ENCODE measurements around the gene FNDC8. TPM values are rescaled to one million over a fixed set of nuclear protein-coding genes. Genes with fewer than 3 reads are reported as not detected.

Gene FNDC8
- total RNA-seq = not detected

DNA sequence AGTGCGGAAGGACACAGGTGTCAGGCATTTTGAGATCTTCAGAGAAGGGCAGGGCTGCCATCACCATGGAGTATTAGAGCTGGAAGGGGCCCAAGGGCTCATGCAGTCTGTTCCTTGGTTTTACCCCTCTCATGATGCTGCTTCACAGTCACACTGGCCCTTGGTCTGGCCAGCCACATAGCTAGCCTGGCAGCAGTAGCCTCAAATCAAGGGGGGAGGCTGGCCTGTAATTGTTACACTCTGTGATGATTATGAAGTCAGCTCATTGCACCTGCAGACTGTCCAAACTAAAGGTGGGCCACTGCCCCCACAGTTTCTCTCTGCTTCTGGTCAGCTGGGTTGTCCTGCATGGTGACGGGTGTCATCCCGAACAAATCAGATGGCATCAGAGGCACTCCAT, at the start of gene FNDC8:
Gene FNDC8, plus strand, starts transcription at position 301 of the 400 bp plus-strand sequence. Its CDS starts 79 bp downstream, at position 380.
- DNase-seq = no peak
- intact Hi-C loops (cut with DNase I; ENCODE audit: low total_unique reads) = loop anchor here (10.0 kb wide), 1 partner anchor 697 kb away; no protein-coding TSS in a partner anchor

GRCh38 chr17:35073183-35073790, 48.1 kb upstream of the FNDC8 start:
- DNase-seq = no peak
- H3K27me3 ChIP-seq = no peaks in the 10 kb centered on the region
- H3K36me3 ChIP-seq = no peaks in the 10 kb centered on the region
- TF ChIP-seq POLR2A (IDR thresholded peaks at IDR 0.05) = no peak
- TF ChIP-seq, protein P1, sequence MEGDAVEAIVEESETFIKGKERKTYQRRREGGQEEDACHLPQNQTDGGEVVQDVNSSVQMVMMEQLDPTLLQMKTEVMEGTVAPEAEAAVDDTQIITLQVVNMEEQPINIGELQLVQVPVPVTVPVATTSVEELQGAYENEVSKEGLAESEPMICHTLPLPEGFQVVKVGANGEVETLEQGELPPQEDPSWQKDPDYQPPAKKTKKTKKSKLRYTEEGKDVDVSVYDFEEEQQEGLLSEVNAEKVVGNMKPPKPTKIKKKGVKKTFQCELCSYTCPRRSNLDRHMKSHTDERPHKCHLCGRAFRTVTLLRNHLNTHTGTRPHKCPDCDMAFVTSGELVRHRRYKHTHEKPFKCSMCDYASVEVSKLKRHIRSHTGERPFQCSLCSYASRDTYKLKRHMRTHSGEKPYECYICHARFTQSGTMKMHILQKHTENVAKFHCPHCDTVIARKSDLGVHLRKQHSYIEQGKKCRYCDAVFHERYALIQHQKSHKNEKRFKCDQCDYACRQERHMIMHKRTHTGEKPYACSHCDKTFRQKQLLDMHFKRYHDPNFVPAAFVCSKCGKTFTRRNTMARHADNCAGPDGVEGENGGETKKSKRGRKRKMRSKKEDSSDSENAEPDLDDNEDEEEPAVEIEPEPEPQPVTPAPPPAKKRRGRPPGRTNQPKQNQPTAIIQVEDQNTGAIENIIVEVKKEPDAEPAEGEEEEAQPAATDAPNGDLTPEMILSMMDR (IDR thresholded peaks at IDR 0.05) = no peak
- intact Hi-C loops (cut with DNase I; ENCODE audit: low total_unique reads) = no loop called here
- no peaks in the 10 kb centered on the region for H3K4me1 ChIP-seq
- no peak overlapping the region for H3K4me3 ChIP-seq
- H3K27ac ChIP-seq = no peak overlapping the region
- H3K9me3 ChIP-seq = no peaks in the 10 kb centered on the region

More for the DNA sequence above, at the start of gene FNDC8:
- H3K4me3 ChIP-seq = no peak within 1 kb of the TSS
- no peak within 1 kb of the TSS for H3K27ac ChIP-seq
- no peaks in the 10 kb centered on the region for H3K36me3 ChIP-seq
- H3K9me3 ChIP-seq = no peaks in the 10 kb centered on the region
- H3K27me3 ChIP-seq = no peaks in the 10 kb centered on the region
- no peaks in the 10 kb centered on the region for H3K4me1 ChIP-seq
- TF ChIP-seq, protein P1 (IDR thresholded peaks at IDR 0.05) = no peak
- TF ChIP-seq POLR2A (IDR thresholded peaks at IDR 0.05) = no peak

DNA sequence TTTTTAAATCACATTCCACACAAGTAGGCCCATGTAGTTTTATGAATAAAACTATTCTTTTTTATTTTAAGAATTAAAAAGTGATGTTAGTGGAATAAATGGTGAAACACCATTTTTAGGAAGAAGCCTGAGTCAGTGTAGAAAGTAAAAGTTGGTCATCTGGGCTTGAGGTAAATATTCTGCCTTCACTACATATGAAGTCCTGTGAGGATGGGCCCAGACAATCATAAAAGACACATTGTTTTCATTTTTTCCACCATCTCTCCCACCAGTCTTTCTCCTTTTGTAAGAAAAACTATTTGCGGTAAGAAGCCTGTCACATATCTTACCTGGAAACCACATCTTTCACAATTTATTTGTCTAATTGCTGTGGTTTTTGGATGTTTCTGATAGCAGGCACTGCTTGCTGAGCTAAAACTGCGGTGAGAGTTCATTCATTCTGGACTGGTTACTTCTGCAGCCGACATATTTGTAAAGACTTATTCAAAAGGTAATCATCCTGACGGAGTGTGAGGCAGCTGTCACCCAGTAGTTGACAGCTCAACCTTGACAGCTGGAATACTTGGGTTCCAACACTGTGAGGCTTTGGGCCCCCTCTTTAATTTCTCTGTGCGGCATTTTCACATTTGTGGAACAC, 47.3 kb upstream of the FNDC8 start:
- H3K4me1 ChIP-seq = no peaks in the 10 kb centered on the region
- no peaks in the 10 kb centered on the region for H3K9me3 ChIP-seq
- no peak for DNase-seq
- no peaks in the 10 kb centered on the region for H3K27me3 ChIP-seq
- no peaks in the 10 kb centered on the region for H3K36me3 ChIP-seq
- no peak for TF ChIP-seq POLR2A (IDR thresholded peaks at IDR 0.05)
- TF ChIP-seq, protein P1 (IDR thresholded peaks at IDR 0.05) = no peak
- intact Hi-C loops (cut with DNase I; ENCODE audit: low total_unique reads) = no loop called here
- H3K4me3 ChIP-seq = no peak overlapping the region
- H3K27ac ChIP-seq = no peak overlapping the region

DNA sequence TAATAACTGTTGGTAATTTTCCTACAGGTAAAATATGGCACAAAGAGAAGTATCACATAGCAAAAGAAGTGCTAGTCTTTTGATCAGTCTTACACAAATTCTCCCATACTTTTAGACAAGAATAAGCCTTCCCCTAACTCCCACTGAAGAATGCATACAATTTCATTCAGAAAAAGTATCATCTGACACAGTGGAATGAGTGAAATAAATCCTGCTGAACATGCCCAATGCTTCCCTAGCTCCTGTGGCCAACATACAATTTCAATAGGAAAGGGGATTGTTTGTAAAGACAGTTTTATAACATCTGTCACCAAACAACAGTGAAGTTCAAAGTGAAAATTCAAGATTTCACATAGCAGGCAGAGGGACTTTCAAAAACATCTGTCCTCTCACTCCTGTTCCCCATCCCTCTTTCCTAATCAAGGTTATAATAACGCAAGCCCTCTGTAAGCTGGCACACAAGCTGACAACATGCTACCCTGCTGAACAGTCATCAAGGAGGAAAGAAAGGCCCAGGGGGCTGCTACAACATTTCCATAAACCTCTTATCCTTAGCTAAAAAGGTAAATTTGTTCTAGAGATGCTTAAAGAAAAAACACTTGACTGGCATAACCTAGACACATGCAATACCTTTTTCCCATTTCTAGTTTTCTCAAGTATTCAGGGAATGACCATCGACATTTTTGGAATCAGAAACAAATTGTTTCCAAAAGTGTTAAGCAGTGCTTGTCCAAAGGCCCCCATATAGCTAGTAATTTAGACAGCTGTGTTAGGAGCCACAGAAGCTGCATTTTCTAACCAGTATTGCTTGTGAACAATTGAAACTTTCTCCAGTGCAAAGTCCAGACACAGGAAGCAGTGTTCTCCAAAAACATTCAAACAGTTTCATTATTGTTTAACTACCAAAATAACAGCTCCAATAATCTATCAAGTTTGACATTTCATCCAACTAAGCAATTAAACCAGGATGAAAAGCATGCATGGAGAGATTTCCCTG, 46.4 kb upstream of the FNDC8 start:
- no peak for DNase-seq
- H3K36me3 ChIP-seq = no peaks in the 10 kb centered on the region
- H3K27ac ChIP-seq = no peak overlapping the region
- H3K27me3 ChIP-seq = no peaks in the 10 kb centered on the region
- H3K4me3 ChIP-seq = no peak overlapping the region
- no peaks in the 10 kb centered on the region for H3K9me3 ChIP-seq
- intact Hi-C loops (cut with DNase I; ENCODE audit: low total_unique reads) = no loop called here
- TF ChIP-seq, protein P1 (IDR thresholded peaks at IDR 0.05) = no peak
- TF ChIP-seq POLR2A (IDR thresholded peaks at IDR 0.05) = no peak
- H3K4me1 ChIP-seq = no peaks in the 10 kb centered on the region

Data from uterus (tissue), 4 donors.